GM21423 (cell line): ENCODE measurements around the gene GPR152.

Experiments
- ATAC-seq: cut with Tn5 transposase; IDR thresholded peaks from one replicate; pipeline ENCODE4 v1.9.1; 2021; ENCODE audit warnings: mild to moderate bottlenecking, moderate library complexity; ENCODE audit not compliant: unreplicated experiment

Gene GPR152

GRCh38 chr11:67452141-67452952, at the start of gene GPR152:
Gene GPR152, minus strand, starts transcription at chr11:67452729. Its CDS starts 5 bp downstream, at chr11:67452724.
- ATAC-seq = no peak

DNA sequence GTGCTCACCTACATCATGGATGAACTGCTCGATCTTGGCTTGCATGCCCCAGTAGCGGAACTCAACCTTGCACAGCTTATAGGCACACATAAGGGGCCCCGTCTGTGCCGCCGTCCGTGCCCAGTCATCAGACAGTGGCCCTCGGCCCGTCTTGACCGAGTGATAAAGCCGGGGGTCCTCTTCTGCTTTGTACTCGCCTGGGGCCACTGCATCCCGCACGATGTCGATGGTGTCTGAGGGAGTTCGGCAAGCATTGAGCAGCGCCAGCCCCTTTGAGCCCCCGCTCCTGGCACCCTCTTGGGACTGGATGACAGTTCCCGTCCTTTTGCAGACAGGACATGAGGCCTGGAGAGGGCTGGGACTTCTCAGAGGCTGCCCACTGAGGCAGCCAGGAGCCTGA, 49.3 kb upstream of the GPR152 start:
- no peak for ATAC-seq

- ATAC-seq = no peak
Measured at GRCh38 chr11:67500831-67501715, 48.5 kb upstream of the GPR152 start.

- no peak for ATAC-seq
Measured at GRCh38 chr11:67500484-67500821, 47.9 kb upstream of the GPR152 start.

DNA sequence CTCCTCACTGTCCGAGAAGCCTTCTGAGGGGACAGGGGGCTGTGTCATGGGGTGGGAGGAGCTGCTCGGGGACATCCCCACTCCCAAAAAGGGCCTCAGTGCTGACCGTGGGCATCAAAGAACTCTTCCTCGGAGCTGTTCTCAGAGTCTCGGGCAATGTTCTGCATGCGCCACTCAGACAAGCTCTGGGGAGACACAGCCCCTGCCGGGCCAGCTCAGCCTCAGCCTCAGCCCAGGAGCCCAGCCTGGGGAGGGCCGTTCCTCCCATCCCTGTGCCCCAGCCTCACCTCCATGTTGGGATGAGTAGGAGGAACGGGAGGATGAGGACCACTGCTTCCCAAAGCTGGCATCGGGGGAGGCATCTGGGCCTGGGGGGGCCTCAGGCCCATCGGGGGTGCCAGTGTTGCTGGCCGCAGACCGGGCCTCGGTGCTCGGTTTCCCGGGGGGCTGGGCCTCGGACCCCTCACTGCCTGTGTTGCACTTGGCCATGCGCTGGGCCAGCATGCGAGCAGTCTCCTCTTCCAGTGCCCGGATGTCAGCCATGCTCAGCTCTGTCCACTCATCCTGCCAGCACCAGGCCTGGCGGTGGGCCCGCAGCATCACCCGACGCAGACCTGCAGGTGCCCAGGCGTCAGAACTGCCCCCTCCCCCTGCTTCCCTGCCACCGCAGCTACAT, 47.4 kb upstream of the GPR152 start:
- no peak for ATAC-seq

DNA sequence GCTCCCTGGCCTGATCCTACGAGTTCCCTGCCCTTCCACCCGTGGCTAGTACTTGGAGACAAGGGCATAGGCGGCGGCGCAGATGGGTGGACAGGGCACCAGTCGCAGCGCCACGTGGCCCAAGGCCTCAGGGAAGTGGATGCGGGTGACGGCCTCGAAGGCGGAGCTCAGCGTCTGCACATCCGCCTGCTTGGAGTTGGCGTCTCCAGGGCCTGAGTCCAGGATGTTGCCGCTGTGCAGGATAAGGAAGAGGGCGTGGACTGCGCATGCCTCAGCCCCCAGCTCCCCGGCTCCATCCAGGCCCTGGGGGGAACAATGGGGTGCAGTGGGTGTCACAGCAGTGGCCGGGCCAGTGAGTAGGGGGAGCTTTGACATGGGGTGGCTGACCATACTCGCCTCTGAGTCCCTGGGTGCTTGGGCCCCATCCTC, 46.0 kb upstream of the GPR152 start:
- ATAC-seq = no peak

- no peak for ATAC-seq
Measured at GRCh38 chr11:67497656-67498291, 45.2 kb upstream of the GPR152 start.

DNA sequence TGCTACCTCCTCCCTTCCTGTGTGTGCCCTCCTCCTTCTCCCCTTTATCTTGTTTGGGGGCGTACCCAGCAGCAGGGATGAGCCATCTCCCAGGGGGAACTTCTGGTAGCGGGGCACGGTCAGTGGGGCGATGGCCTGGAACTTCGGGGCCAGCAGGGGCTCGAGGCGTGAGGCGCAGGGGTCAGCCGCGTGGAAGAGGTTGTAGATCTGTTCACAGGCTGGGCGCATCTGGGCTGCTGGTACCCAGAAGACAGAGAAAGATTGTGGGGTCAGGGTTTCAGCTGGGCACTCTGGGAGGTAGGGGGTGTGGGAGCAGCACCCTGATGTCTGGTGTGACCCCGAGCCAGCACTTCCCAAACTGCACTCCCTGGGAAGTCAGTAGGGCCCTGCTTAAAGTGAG, 43.6 kb upstream of the GPR152 start:
- ATAC-seq = no peak

DNA sequence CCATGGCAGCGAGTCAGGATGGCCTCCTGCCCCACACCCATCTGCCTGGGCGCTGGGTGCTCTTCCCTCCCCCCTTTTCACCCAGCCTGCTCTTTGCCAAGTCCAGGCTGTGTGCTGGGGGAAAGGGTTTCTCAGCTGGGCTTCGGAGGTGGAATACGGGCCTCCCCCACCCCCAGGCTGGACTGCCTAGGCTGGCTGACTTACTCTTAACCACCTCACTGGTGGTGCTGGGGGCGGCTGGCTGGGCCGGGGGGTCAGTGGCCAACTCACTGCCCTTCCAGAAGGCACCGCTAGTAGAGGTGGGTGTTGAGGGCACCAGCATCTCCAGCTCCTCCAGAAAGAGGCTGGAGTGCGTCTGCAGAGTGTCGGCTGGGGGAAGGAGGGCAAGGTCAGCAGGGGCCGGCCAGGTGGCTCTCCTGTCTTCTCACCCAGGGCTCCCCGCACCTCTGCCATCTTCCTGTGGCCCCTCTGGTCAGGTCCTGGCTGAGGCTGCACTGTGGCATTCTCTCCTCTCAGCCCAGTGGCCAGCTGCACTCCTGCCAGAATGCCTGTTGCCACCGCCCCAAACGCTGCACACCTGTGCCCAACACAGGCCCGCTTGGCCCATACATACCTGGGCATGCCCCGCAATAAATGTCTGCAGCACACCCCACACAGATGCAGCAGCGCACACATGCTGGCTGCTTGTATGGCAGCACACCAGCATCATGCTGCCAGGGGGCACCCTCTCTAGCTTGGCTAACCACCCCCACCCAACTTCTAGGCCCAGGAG, 42.9 kb upstream of the GPR152 start:
- ATAC-seq = no peak

DNA sequence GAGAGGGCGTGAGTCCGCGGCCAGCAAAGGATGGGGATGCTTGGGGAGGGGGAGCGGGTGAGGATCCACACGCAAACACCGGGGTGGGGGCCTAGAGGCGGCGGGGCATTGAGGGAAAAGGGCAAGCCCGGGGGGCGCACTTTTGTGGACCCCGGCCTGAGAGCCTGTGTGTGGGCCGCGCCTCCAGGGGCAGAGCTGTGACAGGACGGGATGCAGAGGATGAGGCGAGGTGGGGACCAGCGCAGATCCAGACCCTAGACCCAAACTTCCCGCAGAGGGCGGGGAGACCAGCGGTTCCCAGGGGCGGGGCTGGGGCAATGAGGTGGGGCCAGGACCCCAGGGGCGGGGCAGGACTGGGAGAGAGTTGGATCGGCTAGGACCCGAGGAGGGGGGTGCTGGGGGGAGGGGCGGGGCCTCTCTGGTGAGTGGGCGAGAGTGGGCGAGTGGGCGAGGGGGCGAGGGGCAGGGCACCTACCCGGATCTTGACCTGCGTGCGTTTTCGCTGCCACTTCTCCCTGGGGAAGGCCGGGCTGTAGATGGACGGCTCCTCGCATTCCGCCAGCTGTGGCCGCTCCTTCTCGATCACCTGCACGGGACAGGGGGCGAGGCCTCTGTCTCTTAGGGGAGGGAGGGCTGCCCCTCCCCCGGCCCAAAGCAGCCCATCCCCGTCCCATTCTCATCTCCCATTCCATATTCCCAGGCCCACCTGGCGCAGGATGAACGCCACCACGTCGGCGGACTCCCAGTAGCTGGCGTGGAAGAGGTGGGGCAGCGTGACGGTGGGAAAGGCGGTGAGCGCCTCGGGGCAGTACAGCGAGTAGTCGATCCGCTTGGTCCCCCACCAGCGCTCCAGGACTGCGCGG, 42.1 kb upstream of the GPR152 start:
- ATAC-seq = no peak

GRCh38 chr11:67493548-67494370, 41.2 kb upstream of the GPR152 start:
- ATAC-seq = no peak

GRCh38 chr11:67492801-67493547, 40.4 kb upstream of the GPR152 start:
- no peak for ATAC-seq

- no peak for ATAC-seq
Measured at GRCh38 chr11:67492069-67492727, 39.7 kb upstream of the GPR152 start.

GRCh38 chr11:67491276-67492068, 38.9 kb upstream of the GPR152 start:
- no peak for ATAC-seq

DNA sequence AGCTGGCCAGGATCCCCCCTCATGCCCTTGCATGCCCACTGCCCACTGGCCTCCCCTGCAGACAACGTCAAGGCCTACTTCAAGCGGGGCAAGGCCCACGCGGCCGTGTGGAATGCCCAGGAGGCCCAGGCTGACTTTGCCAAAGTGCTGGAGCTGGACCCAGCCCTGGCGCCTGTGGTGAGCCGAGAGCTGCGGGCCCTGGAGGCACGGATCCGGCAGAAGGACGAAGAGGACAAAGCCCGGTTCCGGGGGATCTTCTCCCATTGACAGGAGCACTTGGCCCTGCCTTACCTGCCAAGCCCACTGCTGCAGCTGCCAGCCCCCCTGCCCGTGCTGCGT, 38.2 kb upstream of the GPR152 start:
- ATAC-seq = no peak

GRCh38 chr11:67489885-67490726, 37.6 kb upstream of the GPR152 start:
- ATAC-seq = no peak
